MCF 10A (cell line): Measurements from ENCODE around the gene ZSWIM8. TPM values are rescaled to one million over a fixed set of nuclear protein-coding genes. Genes with fewer than 3 reads are reported as not detected.

Source experiments
- BruUV-seq: library from RNA; stranded (reverse); fragments of 400-500 nt; replicated peaks from 2 replicates; lab custom pipeline; 2021; lab: Mats Ljungman, UMichigan
- CTCF ChIA-PET: fragments of 300-600 bp; sonication (Branson Sonifier 250); formaldehyde crosslinking; extraction: SDS; loops from one replicate; lab custom pipeline; 2021; ENCODE audit warnings: antibody characterized with exemption, inconsistent platforms; lab: Yijun Ruan, JAX
- POLR2A ChIA-PET: fragments of 300-600, 350-650 bp; sonication (Branson Sonifier 250); formaldehyde crosslinking; extraction: SDS; loops from one replicate; lab custom pipeline; 2020; ENCODE audit warnings: antibody characterized with exemption, inconsistent platforms; lab: Yijun Ruan, JAX
- DNase-seq: peaks from one replicate; pipeline ENCODE4 v3.0.0-alpha.2; 2018; ENCODE audit not compliant: unreplicated experiment
- H3K27ac Mint-ChIP-seq: one replicate; pipeline ENCODE4 v1.8.0; 2022; ENCODE audit warnings: mild to moderate bottlenecking, low read depth, mixed read lengths; ENCODE audit not compliant: unreplicated experiment
- H3K27me3 Mint-ChIP-seq: one replicate; pipeline ENCODE4 v1.8.0; 2022; ENCODE audit warnings: mixed read lengths; ENCODE audit not compliant: insufficient read depth, unreplicated experiment
- H3K36me3 Mint-ChIP-seq: one replicate; pipeline ENCODE4 v1.8.0; 2022; ENCODE audit warnings: mild to moderate bottlenecking, moderate library complexity, mixed read lengths; ENCODE audit not compliant: insufficient read depth, unreplicated experiment
- H3K4me1 Mint-ChIP-seq: one replicate; pipeline ENCODE4 v1.8.0; 2022; ENCODE audit warnings: mixed read lengths; ENCODE audit not compliant: insufficient read depth, unreplicated experiment
- H3K4me3 Mint-ChIP-seq: one replicate; pipeline ENCODE4 v1.8.0; 2022; ENCODE audit warnings: mild to moderate bottlenecking, moderate library complexity, mixed read lengths; ENCODE audit not compliant: unreplicated experiment
- H3K9me3 Mint-ChIP-seq: one replicate; pipeline ENCODE4 v1.8.0; 2022; ENCODE audit warnings: mixed read lengths; ENCODE audit not compliant: unreplicated experiment
- CTCF ChIP-seq: fragments of 200-600 bp; IDR thresholded peaks from one replicate; pipeline ENCODE4 v1.8.0; 2022; ENCODE audit warnings: antibody characterized with exemption, mild to moderate bottlenecking; ENCODE audit not compliant: unreplicated experiment
- intact Hi-C: fragments of 100-400 bp; cut with micrococcal nuclease; formaldehyde crosslinking; loops from 2 replicates; pipeline ENCODE4 v1.14.1; 2022
- total RNA-seq: library from RNA; stranded (reverse); gene quantifications from 2 replicates; pipeline ENCODE4 v1.2.3, GENCODE V29; 2022

Gene ZSWIM8
- total RNA-seq, 1 experiment from 2014 or later = 84.2 TPM

GRCh38 chr10:73779018-73779417, 6.4 kb upstream of the ZSWIM8 start:
- TF ChIP-seq CTCF = no peak
- H3K9me3 Mint-ChIP-seq = no peaks in the 10 kb centered on the region
- H3K4me3 Mint-ChIP-seq = no peak overlapping the region
- BruUV-seq = no TSS peak
- DNase-seq = no peak
- H3K27ac Mint-ChIP-seq = no peak overlapping the region
- ChIA-PET POLR2A (interaction anchor here (0.9 to 9.9 kb wide), 3 partner anchors 8 to 48 kb away, joined by 3 to 79 read pairs (median 5); no protein-coding TSS in a partner anchor), CTCF (interaction anchor here (0.6 to 1.1 kb wide), 3 partner anchors 59 to 277 kb away, joined by 3 to 6 read pairs (median 4); no protein-coding TSS in a partner anchor)
- intact Hi-C loops = no loop called here
- peaks cover 70% of the 10 kb centered on the region for H3K36me3 Mint-ChIP-seq
- H3K27me3 Mint-ChIP-seq = no peaks in the 10 kb centered on the region
- H3K4me1 Mint-ChIP-seq = peaks cover 43% of the 10 kb centered on the region

GRCh38 chr10:73779539-73780197, 5.7 kb upstream of the ZSWIM8 start:
- no peaks in the 10 kb centered on the region for H3K27me3 Mint-ChIP-seq
- H3K4me1 Mint-ChIP-seq = peaks cover 36% of the 10 kb centered on the region
- no peak for TF ChIP-seq CTCF
- BruUV-seq = no TSS peak
- ChIA-PET POLR2A (interaction anchor here (0.9 to 9.9 kb wide), 6 partner anchors 6 to 49 kb away, joined by 4 to 202 read pairs (median 13); a partner anchor contains a TSS), CTCF (interaction anchor here (0.6 to 1.0 kb wide), 3 partner anchors 25 to 107 kb away, joined by 3 to 4 read pairs (median 3); no protein-coding TSS in a partner anchor)
- DNase-seq = no peak
- intact Hi-C loops = no loop called here
- no peaks in the 10 kb centered on the region for H3K9me3 Mint-ChIP-seq
- H3K4me3 Mint-ChIP-seq = peak overlapping the region; percentile 99
- H3K36me3 Mint-ChIP-seq = peaks cover 67% of the 10 kb centered on the region
- no peak overlapping the region for H3K27ac Mint-ChIP-seq

- H3K36me3 Mint-ChIP-seq = peaks cover 61% of the 10 kb centered on the region
Measured at GRCh38 chr10:73780301-73780700, 5.1 kb upstream of the ZSWIM8 start.

More at GRCh38 chr10:73780301-73780700, 5.1 kb upstream of the ZSWIM8 start:
- Mint-ChIP-seq H3K9me3 (no peaks in the 10 kb centered on the region), H3K4me1 (peaks cover 30% of the 10 kb centered on the region), H3K4me3 (peak overlapping the region; percentile 99), H3K27ac (no peak overlapping the region), H3K27me3 (no peaks in the 10 kb centered on the region)
- BruUV-seq = no TSS peak
- TF ChIP-seq CTCF = no peak
- ChIA-PET POLR2A (interaction anchor here (1.0 to 9.9 kb wide), 8 partner anchors 7 to 371 kb away, joined by 4 to 202 read pairs (median 13); partner anchors contain the start of genes ADK, AP3M1 and SEC24C), CTCF (interaction anchor here (0.8 to 1.0 kb wide), 3 partner anchors 24 to 106 kb away, joined by 3 to 4 read pairs (median 3); no protein-coding TSS in a partner anchor)
- intact Hi-C loops = no loop called here
- no peak for DNase-seq
